ENCODE measurements around the gene NCKAP5.
"Not testable (repeated sequence)": the region's sequence is repeated elsewhere in the genome, so short reads cannot be mapped to it uniquely, and the experiment has no call there.

Gene NCKAP5

DNA sequence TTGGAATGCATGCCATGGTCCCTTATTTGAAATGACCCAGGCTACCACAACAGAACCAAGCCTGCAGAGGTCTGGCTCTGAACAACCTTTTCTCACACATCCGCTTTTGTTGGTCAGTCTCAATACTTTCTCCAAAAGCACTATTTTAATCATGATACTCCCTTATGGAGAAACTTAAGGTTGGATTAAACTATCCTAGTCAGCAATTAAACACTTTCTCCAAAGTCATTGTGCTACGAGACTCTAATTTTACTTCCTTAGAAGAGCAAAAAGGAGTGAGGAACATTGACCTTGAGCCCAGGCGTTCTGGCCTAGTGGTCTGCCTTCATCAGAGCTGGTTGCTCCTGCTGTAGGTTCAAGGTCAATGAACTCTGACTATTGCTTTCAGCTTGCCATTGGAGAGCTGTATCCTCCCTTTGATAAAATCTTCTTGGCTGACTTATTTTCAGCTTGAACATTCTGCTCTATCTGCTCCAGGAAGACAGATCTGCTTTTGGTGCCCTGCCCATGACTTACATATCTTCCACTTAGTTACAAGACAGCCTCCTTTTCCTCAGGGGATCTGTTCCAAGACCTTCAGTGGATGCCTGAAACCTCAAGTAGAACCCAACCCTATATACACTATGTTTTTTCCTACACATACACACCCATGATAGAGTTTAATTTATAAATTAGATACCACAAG, 91.2 kb downstream of the NCKAP5 start:
- no peak overlapping the region for H2AFZ ChIP-seq (ENCODE audit: low read depth, low read length)

GRCh38 chr2:133476286-133476685, 92.0 kb downstream of the NCKAP5 start:
- H2AFZ ChIP-seq (ENCODE audit: low read depth, low read length), result no peak overlapping the region
- no peak for DNase-seq
- H3K4me2 ChIP-seq (ENCODE audit: insufficient read depth, low read length), result no peak overlapping the region
- H3K36me3 ChIP-seq (ENCODE audit: insufficient read depth, low read length), result no peaks in the 10 kb centered on the region
- H3K27ac ChIP-seq (ENCODE audit: low read length), result no peak overlapping the region
- H3K79me2 ChIP-seq (ENCODE audit: insufficient read depth, low read length), result no peaks in the 10 kb centered on the region
- no peaks in the 10 kb centered on the region for H3K4me1 ChIP-seq (ENCODE audit: insufficient read depth, low read length)
- no peaks in the 10 kb centered on the region for H4K20me1 ChIP-seq (ENCODE audit: insufficient read depth, low read length)
- H3K9me3 ChIP-seq (ENCODE audit: insufficient read depth, low read length, severe bottlenecking), result no peaks in the 10 kb centered on the region
- H3K27me3 ChIP-seq (ENCODE audit: insufficient read depth, low read length, poor library complexity), result no peaks in the 10 kb centered on the region
- TF ChIP-seq CTCF (IDR thresholded peaks at IDR 0.05; ENCODE audit: borderline replicate concordance, extremely low read depth, low read length, poor library complexity, severe bottlenecking) (no peak), EZH2 (IDR thresholded peaks at IDR 0.05; ENCODE audit: borderline replicate concordance, low read depth, low read length, severe bottlenecking) (no peak)
- no peak overlapping the region for H3K9ac ChIP-seq (ENCODE audit: low read depth, low read length)
- no peak overlapping the region for H3K4me3 ChIP-seq (ENCODE audit: low read depth in 1 of 2, low read length in 2 of 2)
- no peak for ATAC-seq (ENCODE audit: insufficient read depth, low read depth)

More for the DNA sequence above, 91.2 kb downstream of the NCKAP5 start:
- no peak for DNase-seq
- Histone ChIP-seq H3K4me2 (ENCODE audit: insufficient read depth, low read length) (no peak overlapping the region), H3K36me3 (ENCODE audit: insufficient read depth, low read length) (no peaks in the 10 kb centered on the region), H3K4me3 (ENCODE audit: low read depth in 1 of 2, low read length in 2 of 2) (no peak overlapping the region), H3K9ac (ENCODE audit: low read depth, low read length) (no peak overlapping the region), H4K20me1 (ENCODE audit: insufficient read depth, low read length) (no peaks in the 10 kb centered on the region), H3K27me3 (ENCODE audit: insufficient read depth, low read length, poor library complexity) (no peaks in the 10 kb centered on the region), H3K4me1 (ENCODE audit: insufficient read depth, low read length) (no peaks in the 10 kb centered on the region), H3K27ac (ENCODE audit: low read length) (no peak overlapping the region), H3K79me2 (ENCODE audit: insufficient read depth, low read length) (no peaks in the 10 kb centered on the region), H3K9me3 (ENCODE audit: insufficient read depth, low read length, severe bottlenecking) (no peaks in the 10 kb centered on the region)
- TF ChIP-seq EZH2 (IDR thresholded peaks at IDR 0.05; ENCODE audit: borderline replicate concordance, low read depth, low read length, severe bottlenecking) (no peak), CTCF (IDR thresholded peaks at IDR 0.05; ENCODE audit: borderline replicate concordance, extremely low read depth, low read length, poor library complexity, severe bottlenecking) (no peak)
- no peak for ATAC-seq (ENCODE audit: insufficient read depth, low read depth)

DNA sequence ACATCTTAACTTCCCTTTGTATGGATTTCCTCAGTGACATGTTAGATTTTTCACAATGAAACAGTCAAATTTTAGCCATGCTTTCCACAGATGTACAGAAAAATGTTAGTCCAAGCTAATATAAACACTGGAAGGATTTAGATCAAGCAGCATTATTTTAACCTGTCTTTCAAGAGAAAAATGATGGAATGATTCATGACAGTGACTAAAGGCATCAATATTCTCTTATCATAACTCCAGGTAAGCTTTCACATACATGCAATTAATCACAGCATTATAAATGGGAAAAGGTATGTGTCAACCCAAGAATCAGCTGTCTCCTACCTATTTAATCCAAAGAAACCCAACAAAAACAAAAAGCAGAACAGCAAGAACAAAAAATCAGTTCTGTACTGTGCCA, 92.7 kb downstream of the NCKAP5 start:
- no peak overlapping the region for H3K4me3 ChIP-seq (ENCODE audit: low read depth in 1 of 2, low read length in 2 of 2)
- no peak for ATAC-seq (ENCODE audit: insufficient read depth, low read depth)
- TF ChIP-seq CTCF (IDR thresholded peaks at IDR 0.05; ENCODE audit: borderline replicate concordance, extremely low read depth, low read length, poor library complexity, severe bottlenecking), result no peak
- no peak for TF ChIP-seq EZH2 (IDR thresholded peaks at IDR 0.05; ENCODE audit: borderline replicate concordance, low read depth, low read length, severe bottlenecking)
- H3K9me3 ChIP-seq (ENCODE audit: insufficient read depth, low read length, severe bottlenecking), result no peaks in the 10 kb centered on the region
- H4K20me1 ChIP-seq (ENCODE audit: insufficient read depth, low read length), result no peaks in the 10 kb centered on the region
- no peaks in the 10 kb centered on the region for H3K36me3 ChIP-seq (ENCODE audit: insufficient read depth, low read length)
- DNase-seq, result no peak
- H3K4me1 ChIP-seq (ENCODE audit: insufficient read depth, low read length), result no peaks in the 10 kb centered on the region
- no peak overlapping the region for H3K9ac ChIP-seq (ENCODE audit: low read depth, low read length)
- no peaks in the 10 kb centered on the region for H3K27me3 ChIP-seq (ENCODE audit: insufficient read depth, low read length, poor library complexity)
- H3K79me2 ChIP-seq (ENCODE audit: insufficient read depth, low read length), result no peaks in the 10 kb centered on the region
- no peak overlapping the region for H2AFZ ChIP-seq (ENCODE audit: low read depth, low read length)
- no peak overlapping the region for H3K27ac ChIP-seq (ENCODE audit: low read length)
- no peak overlapping the region for H3K4me2 ChIP-seq (ENCODE audit: insufficient read depth, low read length)

DNA sequence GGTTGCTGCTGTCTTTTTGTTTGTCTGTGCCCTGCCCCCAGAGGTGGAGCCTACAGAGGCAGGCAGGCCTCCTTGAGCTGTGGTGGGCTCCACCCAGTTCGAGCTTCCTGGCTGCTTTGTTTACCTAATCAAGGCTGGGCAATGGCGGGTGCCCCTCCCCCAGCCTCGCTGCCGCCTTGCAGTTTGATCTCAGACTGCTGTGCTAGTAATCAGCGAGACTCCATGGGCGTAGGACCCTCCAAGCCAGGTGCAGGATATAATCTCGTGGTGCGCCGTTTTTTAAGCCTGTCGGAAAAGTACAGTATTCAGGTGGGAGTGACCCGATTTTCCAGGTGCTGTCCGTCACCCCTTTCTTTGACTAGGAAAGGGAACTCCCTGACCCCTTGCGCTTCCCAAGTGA, 97.8 kb downstream of the NCKAP5 start:
- H3K27me3 ChIP-seq (ENCODE audit: insufficient read depth, low read length, poor library complexity); H2AFZ ChIP-seq (ENCODE audit: low read depth, low read length); H3K27ac ChIP-seq (ENCODE audit: low read length); H3K4me1 ChIP-seq (ENCODE audit: insufficient read depth, low read length); H3K9me3 ChIP-seq (ENCODE audit: insufficient read depth, low read length, severe bottlenecking); H3K9ac ChIP-seq (ENCODE audit: low read depth, low read length); DNase-seq; ATAC-seq (ENCODE audit: insufficient read depth, low read depth); H4K20me1 ChIP-seq (ENCODE audit: insufficient read depth, low read length); H3K4me3 ChIP-seq (ENCODE audit: low read depth in 1 of 2, low read length in 2 of 2); H3K4me2 ChIP-seq (ENCODE audit: insufficient read depth, low read length); H3K36me3 ChIP-seq (ENCODE audit: insufficient read depth, low read length); H3K79me2 ChIP-seq (ENCODE audit: insufficient read depth, low read length): not testable (repeated sequence)

All from DND-41 (cell line).